HTR-8/SVneo (cell line): ENCODE results near the gene PTPRK.
"Not testable (repeated sequence)": the region's sequence is repeated elsewhere in the genome, so short reads cannot be mapped to it uniquely, and the experiment has no call there.

Source experiments
- DNase-seq: peaks from one replicate; pipeline ENCODE4 v3.0.0; 2011; ENCODE audit warnings: low spot score, mixed read lengths; ENCODE audit not compliant: insufficient read length
- FAIRE-seq: peaks from 2 replicates; lab custom pipeline; 2011; peaks lifted over from hg19 to GRCh38; lab: Jason Lieb, UNC

PTPRK gene

DNA sequence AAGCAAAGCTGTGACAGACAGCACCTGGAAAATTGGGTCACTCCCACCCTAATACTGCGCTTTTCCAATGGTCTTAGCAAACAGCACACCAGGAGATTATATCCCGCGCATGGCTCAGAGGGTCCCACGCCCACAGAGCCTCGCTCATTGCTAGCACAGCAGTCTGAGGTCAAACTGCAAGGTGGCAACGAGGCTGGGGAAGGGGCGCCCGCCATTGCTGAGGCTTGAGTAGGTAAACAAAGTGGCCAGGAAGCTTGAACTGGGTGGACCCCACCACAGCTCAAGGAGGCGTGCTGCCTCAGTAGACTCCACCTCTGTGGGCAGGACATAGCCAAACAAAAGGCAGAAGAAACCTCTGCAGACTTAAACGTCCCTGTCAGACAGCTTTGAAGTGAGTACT lies 594.0 kb downstream of the PTPRK start:
- DNase-seq, FAIRE-seq: not testable (repeated sequence)

DNA sequence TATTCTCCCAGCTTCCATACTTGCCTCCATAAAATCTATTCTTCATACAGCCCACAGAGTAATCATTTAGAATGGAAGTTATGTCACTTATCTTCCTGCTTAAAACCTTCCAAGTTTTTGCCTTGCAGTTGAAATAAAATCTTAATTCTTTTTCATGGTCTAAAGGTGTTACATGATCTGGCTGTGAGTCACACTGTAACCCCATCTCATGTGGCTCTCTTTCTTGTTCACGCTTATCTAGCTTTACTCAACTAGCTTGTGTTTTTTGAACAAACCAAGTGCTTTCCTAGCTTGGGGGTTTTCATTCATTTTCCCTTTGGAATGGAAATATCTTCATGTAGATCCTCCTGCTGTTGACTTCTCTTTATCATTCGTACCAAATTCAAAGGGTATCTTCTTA lies 596.0 kb downstream of the PTPRK start:
- DNase-seq (no peak), FAIRE-seq (no peak)

DNA sequence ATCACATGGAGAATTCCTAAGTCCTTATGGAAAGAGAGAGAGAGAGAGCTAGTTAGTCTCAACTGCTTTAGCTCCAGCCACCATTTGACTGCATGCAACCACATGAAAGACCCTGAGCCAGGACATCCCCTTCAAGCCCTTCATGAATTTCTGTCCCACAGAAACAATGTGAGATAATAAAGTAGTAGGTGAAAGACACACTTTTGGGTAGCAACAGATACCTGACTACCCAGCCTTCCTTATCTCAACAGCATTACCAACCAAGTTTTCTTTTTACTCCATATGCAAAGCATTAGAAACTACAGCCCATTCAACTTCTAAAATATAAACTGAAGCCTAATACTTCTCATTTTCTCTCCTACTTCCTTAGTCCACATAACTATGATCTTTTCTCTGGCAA lies 596.4 kb downstream of the PTPRK start:
- FAIRE-seq (no peak), DNase-seq (no peak)

DNA sequence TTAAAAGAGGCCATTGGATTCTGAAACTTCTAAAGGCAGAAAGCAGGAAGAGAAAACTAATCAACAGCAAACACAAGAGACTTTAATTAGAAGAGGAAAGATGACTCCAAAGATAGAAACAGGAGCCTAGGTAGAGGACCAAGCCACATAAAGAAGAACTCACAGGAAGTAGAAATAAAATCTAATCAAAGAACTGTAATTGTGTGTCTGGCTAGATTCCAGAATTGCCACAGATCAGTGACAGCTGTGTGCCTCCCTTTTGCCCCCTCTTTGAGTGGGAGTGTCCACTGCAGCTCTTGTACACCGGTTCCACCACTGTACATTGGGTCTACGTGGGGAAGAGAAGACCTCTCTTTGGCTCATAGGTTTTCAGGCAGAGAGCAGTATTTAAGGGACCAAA lies 597.3 kb downstream of the PTPRK start:
- no peak for FAIRE-seq

DNA sequence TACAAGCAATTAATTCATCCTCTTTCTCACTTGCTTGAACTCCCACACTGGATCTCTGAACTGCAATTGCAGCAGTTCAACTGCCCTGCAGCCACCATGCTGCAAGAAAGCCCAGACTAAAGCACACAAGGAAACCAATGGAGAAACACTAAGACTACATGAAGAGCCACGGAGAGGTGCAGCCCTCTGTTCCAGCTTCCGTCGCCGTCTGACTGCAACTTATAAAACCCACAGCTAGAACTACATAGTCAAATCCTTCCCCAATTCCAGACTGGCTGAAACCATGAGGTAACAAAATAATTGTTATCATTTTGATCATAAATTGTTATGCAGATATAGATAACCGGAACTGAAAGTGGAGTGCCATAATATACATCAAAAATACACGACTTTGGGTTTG lies 598.4 kb downstream of the PTPRK start:
- DNase-seq: no peak
- FAIRE-seq: no peak

More for the DNA sequence above, 597.3 kb downstream of the PTPRK start:
- no peak for DNase-seq

DNA sequence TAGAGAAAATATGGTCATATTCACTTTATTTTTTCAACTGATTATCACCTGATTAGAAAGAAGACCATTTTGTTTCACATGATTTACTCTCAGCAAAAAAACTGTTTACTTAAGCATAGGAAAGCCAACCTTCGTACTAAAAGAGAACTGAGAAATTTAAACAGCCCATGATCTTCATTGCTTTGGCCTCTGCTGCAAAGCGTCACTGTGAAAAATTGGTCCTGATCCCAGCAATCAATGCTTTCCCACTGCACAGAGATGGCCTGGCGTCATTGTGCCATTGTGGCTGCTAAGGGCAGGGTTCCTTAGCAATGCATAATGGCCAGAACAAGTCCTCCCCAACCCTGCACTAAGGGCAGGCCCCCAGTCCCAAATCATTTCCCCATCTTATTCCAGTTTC lies 599.6 kb downstream of the PTPRK start:
- FAIRE-seq: no peak
- DNase-seq: no peak
